HEK293 (cell line): ENCODE measurements around the gene PLP2.

Experiments
- IKZF3 ChIP-seq: fragments of 450-650 bp; IDR thresholded peaks from 2 replicates; pipeline ENCODE4 v1.5.0; 2018; ENCODE audit warnings: missing biosample characterization, mild to moderate bottlenecking, missing genetic modification characterization, moderate library complexity
- KLF17 ChIP-seq: fragments of 450-650 bp; formaldehyde crosslinking; IDR thresholded peaks from 2 replicates; pipeline ENCODE4 v1.5.1; 2016; ENCODE audit warnings: missing biosample characterization, missing genetic modification characterization
- KLF9 ChIP-seq: fragments of 450-650 bp; formaldehyde crosslinking; IDR thresholded peaks from 2 replicates; pipeline ENCODE4 v1.5.1; 2016; ENCODE audit warnings: missing biosample characterization, missing genetic modification characterization, low read depth
- MZF1 ChIP-seq: fragments of 450-650 bp; formaldehyde crosslinking; IDR thresholded peaks from 2 replicates; pipeline ENCODE4 v1.5.1; 2017; ENCODE audit warnings: missing biosample characterization, missing genetic modification characterization, borderline replicate concordance
- OSR2 ChIP-seq: fragments of 450-650 bp; formaldehyde crosslinking; IDR thresholded peaks from 2 replicates; pipeline ENCODE4 v1.5.1; 2016; ENCODE audit warnings: missing biosample characterization, missing genetic modification characterization
- OVOL3 ChIP-seq: fragments of 450-650 bp; formaldehyde crosslinking; IDR thresholded peaks from 2 replicates; pipeline ENCODE4 v1.5.1; 2016; ENCODE audit warnings: missing biosample characterization, missing genetic modification characterization
- PRDM1 ChIP-seq: fragments of 450-650 bp; formaldehyde crosslinking; IDR thresholded peaks from 2 replicates; pipeline ENCODE4; 2016; ENCODE audit warnings: missing biosample characterization, missing genetic modification characterization
- SP3 ChIP-seq: fragments of 450-650 bp; formaldehyde crosslinking; IDR thresholded peaks from 2 replicates; pipeline ENCODE4 v1.5.1; 2016; ENCODE audit warnings: missing biosample characterization, missing genetic modification characterization
- WT1 ChIP-seq: fragments of 450-650 bp; formaldehyde crosslinking; IDR thresholded peaks from 2 replicates; pipeline ENCODE4 v1.5.1; 2016; ENCODE audit warnings: missing biosample characterization, missing genetic modification characterization
- YY2 ChIP-seq: fragments of 450-650 bp; formaldehyde crosslinking; IDR thresholded peaks from 2 replicates; pipeline ENCODE4 v1.5.1; 2016; ENCODE audit warnings: missing biosample characterization, missing genetic modification characterization
- ZBTB44 ChIP-seq: fragments of 450-650 bp; IDR thresholded peaks from 2 replicates; pipeline ENCODE4 v1.5.1; 2018; ENCODE audit warnings: missing biosample characterization, mild to moderate bottlenecking, missing genetic modification characterization
- ZEB2 ChIP-seq: fragments of 450-650 bp; formaldehyde crosslinking; IDR thresholded peaks from 2 replicates; pipeline ENCODE4 v1.5.1; 2016; ENCODE audit warnings: missing biosample characterization, missing genetic modification characterization
- ZFP69B ChIP-seq: fragments of 450-650 bp; formaldehyde crosslinking; IDR thresholded peaks from 2 replicates; pipeline ENCODE4 v1.5.1; 2016; ENCODE audit warnings: missing biosample characterization, missing genetic modification characterization
- ZNF10 ChIP-seq: fragments of 450-650 bp; formaldehyde crosslinking; IDR thresholded peaks from 2 replicates; pipeline ENCODE4 v1.5.1; 2017; ENCODE audit warnings: missing biosample characterization, missing genetic modification characterization
- ZNF138 ChIP-seq: fragments of 450-650 bp; formaldehyde crosslinking; IDR thresholded peaks from 2 replicates; pipeline ENCODE4 v1.5.1; 2016; ENCODE audit warnings: missing biosample characterization, missing genetic modification characterization, borderline replicate concordance
- ZNF214 ChIP-seq: fragments of 450-650 bp; formaldehyde crosslinking; IDR thresholded peaks from 2 replicates; pipeline ENCODE4 v1.5.1; 2017; ENCODE audit warnings: missing biosample characterization, mild to moderate bottlenecking, missing genetic modification characterization, borderline replicate concordance
- ZNF239 ChIP-seq: fragments of 450-650 bp; formaldehyde crosslinking; IDR thresholded peaks from 2 replicates; pipeline ENCODE4 v1.5.1; 2016; ENCODE audit warnings: missing biosample characterization, missing genetic modification characterization
- ZNF280C ChIP-seq: fragments of 450-650 bp; formaldehyde crosslinking; IDR thresholded peaks from 2 replicates; pipeline ENCODE4 v1.5.1; 2016; ENCODE audit warnings: missing biosample characterization, missing genetic modification characterization
- ZNF292 ChIP-seq: fragments of 450-650 bp; formaldehyde crosslinking; IDR thresholded peaks from 2 replicates; pipeline ENCODE4 v1.5.1; 2016; ENCODE audit warnings: low read depth, missing biosample characterization, missing genetic modification characterization, borderline replicate concordance
- ZNF335 ChIP-seq: fragments of 450-650 bp; formaldehyde crosslinking; conservative IDR thresholded peaks from 2 replicates; pipeline ENCODE4 v1.5.1; 2016; ENCODE audit warnings: missing biosample characterization, missing genetic modification characterization
- ZNF341 ChIP-seq: fragments of 450-650 bp; formaldehyde crosslinking; IDR thresholded peaks from 2 replicates; pipeline ENCODE4; 2016; ENCODE audit warnings: low read depth, missing biosample characterization, missing genetic modification characterization
- ZNF416 ChIP-seq: fragments of 450-650 bp; formaldehyde crosslinking; IDR thresholded peaks from 2 replicates; pipeline ENCODE4 v1.5.1; 2016; ENCODE audit warnings: missing biosample characterization, missing genetic modification characterization
- ZNF560 ChIP-seq: fragments of 450-650 bp; formaldehyde crosslinking; IDR thresholded peaks from 2 replicates; pipeline ENCODE4 v1.5.1; 2017; ENCODE audit warnings: missing biosample characterization, missing genetic modification characterization, borderline replicate concordance
- ZNF664 ChIP-seq: fragments of 450-650 bp; formaldehyde crosslinking; IDR thresholded peaks from 2 replicates; pipeline ENCODE4 v1.5.1; 2016; ENCODE audit warnings: missing biosample characterization, missing genetic modification characterization
- ZNF677 ChIP-seq: fragments of 450-650 bp; IDR thresholded peaks from 2 replicates; pipeline ENCODE4 v1.5.0; 2018; ENCODE audit warnings: missing biosample characterization, mild to moderate bottlenecking, missing genetic modification characterization, moderate library complexity
- ZSCAN23 ChIP-seq: fragments of 450-650 bp; formaldehyde crosslinking; IDR thresholded peaks from 2 replicates; pipeline ENCODE4 v1.5.1; 2016; ENCODE audit warnings: missing biosample characterization, missing genetic modification characterization
- ZXDB ChIP-seq: fragments of 450-650 bp; formaldehyde crosslinking; IDR thresholded peaks from 2 replicates; pipeline ENCODE4 v1.5.1; 2016; ENCODE audit warnings: missing biosample characterization, missing genetic modification characterization
- TF ChIP-seq, protein P1 (sequence below): fragments of 450-650 bp; formaldehyde crosslinking; IDR thresholded peaks from 2 replicates; pipeline ENCODE4 v1.5.1; 2016; ENCODE audit warnings: missing biosample characterization, missing genetic modification characterization, borderline replicate concordance
- TF ChIP-seq, protein P2 (sequence below): fragments of 450-650 bp; formaldehyde crosslinking; IDR thresholded peaks from 2 replicates; pipeline ENCODE4 v1.5.1; 2016; ENCODE audit warnings: missing biosample characterization, missing genetic modification characterization

PLP2 gene

GRCh38 chrX:49188468-49189076 is 16.9 kb downstream of the PLP2 start (continued):
- peak; percentile 59 for TF ChIP-seq KLF17 (tag by site-specific recombination)
- no peak for TF ChIP-seq ZNF280C (tag by site-specific recombination)
- TF ChIP-seq ZNF10 (tag by site-specific recombination), result no peak
- no peak for TF ChIP-seq ZFP69B
- no peak for TF ChIP-seq ZNF560 (tag by site-specific recombination)
- peak; percentile 54 for TF ChIP-seq ZNF335 (tag by site-specific recombination)
- no peak for TF ChIP-seq MZF1 (tag by site-specific recombination)
- TF ChIP-seq OVOL3 (tag by site-specific recombination), result no peak
- no peak for TF ChIP-seq ZXDB (tag by site-specific recombination)
- TF ChIP-seq YY2 (tag by site-specific recombination), result no peak
- TF ChIP-seq ZNF416 (tag by site-specific recombination), result no peak
- TF ChIP-seq ZNF341 (tag by site-specific recombination), result peak; percentile 72
- TF ChIP-seq, protein P1, sequence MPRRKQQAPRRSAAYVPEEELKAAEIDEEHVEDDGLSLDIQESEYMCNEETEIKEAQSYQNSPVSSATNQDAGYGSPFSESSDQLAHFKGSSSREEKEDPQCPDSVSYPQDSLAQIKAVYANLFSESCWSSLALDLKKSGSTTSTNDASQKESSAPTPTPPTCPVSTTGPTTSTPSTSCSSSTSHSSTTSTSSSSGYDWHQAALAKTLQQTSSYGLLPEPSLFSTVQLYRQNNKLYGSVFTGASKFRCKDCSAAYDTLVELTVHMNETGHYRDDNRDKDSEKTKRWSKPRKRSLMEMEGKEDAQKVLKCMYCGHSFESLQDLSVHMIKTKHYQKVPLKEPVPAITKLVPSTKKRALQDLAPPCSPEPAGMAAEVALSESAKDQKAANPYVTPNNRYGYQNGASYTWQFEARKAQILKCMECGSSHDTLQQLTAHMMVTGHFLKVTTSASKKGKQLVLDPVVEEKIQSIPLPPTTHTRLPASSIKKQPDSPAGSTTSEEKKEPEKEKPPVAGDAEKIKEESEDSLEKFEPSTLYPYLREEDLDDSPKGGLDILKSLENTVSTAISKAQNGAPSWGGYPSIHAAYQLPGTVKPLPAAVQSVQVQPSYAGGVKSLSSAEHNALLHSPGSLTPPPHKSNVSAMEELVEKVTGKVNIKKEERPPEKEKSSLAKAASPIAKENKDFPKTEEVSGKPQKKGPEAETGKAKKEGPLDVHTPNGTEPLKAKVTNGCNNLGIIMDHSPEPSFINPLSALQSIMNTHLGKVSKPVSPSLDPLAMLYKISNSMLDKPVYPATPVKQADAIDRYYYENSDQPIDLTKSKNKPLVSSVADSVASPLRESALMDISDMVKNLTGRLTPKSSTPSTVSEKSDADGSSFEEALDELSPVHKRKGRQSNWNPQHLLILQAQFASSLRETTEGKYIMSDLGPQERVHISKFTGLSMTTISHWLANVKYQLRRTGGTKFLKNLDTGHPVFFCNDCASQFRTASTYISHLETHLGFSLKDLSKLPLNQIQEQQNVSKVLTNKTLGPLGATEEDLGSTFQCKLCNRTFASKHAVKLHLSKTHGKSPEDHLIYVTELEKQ (tag by site-specific recombination), result no peak
- TF ChIP-seq WT1, result peak; percentile 60
- TF ChIP-seq SP3 (tag by site-specific recombination), result no peak
- TF ChIP-seq ZNF138 (tag by site-specific recombination), result no peak
- peak; percentile 59 for TF ChIP-seq KLF9 (tag by site-specific recombination)
- TF ChIP-seq ZNF239 (tag by site-specific recombination), result no peak
- no peak for TF ChIP-seq ZNF664
- TF ChIP-seq OSR2, result no peak
- no peak for TF ChIP-seq IKZF3 (tag by site-specific recombination)
- TF ChIP-seq ZBTB44 (tag by site-specific recombination), result no peak
- no peak for TF ChIP-seq PRDM1 (tag by site-specific recombination)
- TF ChIP-seq ZNF292 (tag by site-specific recombination), result no peak
- TF ChIP-seq ZNF677, result no peak
- TF ChIP-seq ZSCAN23 (tag by site-specific recombination), result no peak
- TF ChIP-seq ZNF214, result no peak
- no peak for TF ChIP-seq ZEB2 (tag by site-specific recombination)
- TF ChIP-seq, protein P2, sequence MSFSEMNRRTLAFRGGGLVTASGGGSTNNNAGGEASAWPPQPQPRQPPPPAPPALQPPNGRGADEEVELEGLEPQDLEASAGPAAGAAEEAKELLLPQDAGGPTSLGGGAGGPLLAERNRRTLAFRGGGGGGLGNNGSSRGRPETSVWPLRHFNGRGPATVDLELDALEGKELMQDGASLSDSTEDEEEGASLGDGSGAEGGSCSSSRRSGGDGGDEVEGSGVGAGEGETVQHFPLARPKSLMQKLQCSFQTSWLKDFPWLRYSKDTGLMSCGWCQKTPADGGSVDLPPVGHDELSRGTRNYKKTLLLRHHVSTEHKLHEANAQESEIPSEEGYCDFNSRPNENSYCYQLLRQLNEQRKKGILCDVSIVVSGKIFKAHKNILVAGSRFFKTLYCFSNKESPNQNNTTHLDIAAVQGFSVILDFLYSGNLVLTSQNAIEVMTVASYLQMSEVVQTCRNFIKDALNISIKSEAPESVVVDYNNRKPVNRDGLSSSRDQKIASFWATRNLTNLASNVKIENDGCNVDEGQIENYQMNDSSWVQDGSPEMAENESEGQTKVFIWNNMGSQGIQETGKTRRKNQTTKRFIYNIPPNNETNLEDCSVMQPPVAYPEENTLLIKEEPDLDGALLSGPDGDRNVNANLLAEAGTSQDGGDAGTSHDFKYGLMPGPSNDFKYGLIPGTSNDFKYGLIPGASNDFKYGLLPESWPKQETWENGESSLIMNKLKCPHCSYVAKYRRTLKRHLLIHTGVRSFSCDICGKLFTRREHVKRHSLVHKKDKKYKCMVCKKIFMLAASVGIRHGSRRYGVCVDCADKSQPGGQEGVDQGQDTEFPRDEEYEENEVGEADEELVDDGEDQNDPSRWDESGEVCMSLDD, result no peak
